EH (cell line): ENCODE data around the gene EIF4E2.
"Not testable (repeated sequence)": the region's sequence is repeated elsewhere in the genome, so short reads cannot be mapped to it uniquely, and the experiment has no call there.

Source experiments
- DNase-seq: peaks from one replicate; pipeline ENCODE4 v3.0.0-alpha.2; 2015; ENCODE audit warnings: low read depth

EIF4E2 gene

DNA sequence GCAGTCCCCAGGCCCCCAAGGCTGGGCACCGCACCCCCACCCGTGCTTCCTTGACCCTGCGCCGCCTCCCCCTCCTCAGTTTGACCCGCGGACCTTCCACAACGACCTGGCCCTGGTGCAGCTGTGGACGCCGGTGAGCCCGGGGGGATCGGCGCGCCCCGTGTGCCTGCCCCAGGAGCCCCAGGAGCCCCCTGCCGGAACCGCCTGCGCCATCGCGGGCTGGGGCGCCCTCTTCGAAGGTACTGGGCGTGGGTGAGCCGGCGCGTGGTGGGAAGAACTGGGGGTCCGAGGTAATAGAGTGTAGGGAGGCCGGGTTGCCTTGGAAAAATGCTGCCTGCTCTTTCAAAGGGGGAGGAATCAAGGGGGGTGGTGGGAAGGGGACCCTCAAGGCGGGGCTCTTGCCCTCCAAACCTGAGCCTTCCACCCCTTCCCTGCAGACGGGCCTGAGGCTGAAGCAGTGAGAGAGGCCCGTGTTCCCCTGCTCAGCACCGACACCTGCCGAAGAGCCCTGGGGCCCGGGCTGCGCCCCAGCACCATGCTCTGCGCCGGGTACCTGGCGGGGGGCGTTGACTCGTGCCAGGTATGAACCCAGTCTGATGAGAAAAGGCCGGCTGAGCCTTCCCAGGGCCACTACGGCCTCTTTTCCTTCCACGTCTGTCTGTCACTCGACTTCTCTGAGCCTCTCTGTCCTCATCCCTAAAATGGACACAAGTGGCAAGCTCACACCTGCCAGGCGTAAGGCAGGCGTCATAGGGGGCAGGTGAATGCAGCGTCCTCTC lies 27.7 kb upstream of the EIF4E2 start:
- DNase-seq = no peak

DNA sequence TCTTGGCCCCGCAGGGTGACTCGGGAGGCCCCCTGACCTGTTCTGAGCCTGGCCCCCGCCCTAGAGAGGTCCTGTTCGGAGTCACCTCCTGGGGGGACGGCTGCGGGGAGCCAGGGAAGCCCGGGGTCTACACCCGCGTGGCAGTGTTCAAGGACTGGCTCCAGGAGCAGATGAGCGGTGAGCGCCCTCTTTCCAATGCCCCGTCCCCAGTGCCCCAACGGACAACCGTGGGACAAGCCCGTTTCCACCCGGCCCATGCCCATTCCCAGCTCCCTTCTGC lies 27.1 kb upstream of the EIF4E2 start:
- DNase-seq = no peak

DNA sequence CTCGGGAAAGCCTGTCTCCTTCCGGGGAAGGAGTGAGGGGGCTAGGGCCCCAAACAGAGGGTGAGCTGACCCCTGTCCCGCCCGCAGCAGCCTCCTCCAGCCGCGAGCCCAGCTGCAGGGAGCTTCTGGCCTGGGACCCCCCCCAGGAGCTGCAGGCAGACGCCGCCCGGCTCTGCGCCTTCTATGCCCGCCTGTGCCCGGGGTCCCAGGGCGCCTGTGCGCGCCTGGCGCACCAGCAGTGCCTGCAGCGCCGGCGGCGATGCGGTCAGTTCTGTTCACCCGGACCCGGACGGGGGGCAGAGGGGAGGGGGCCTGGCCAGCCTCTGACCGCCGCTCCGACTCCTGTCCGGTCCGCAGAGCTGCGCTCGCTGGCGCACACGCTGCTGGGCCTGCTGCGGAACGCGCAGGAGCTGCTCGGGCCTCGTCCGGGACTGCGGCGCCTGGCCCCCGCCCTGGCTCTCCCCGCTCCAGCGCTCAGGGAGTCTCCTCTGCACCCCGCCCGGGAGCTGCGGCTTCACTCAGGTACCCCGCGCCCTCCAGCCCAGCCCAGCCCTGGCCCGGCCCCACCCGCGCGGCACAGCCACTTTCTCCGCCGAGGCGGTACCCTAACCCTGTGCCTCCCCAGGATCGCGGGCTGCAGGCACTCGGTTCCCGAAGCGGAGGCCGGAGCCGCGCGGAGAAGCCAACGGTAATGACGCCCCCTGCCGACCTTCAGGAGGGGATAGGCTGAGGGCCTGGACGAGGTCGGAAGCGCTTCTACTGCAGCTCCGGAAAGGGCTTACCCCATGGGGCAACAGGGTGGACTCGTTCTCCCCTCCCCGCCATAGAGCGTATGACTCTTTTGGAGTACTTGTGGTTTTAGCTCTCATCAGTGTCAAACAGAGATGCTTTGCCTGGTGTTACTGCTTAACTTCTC lies 26.5 kb upstream of the EIF4E2 start:
- DNase-seq = peak; percentile 26

DNA sequence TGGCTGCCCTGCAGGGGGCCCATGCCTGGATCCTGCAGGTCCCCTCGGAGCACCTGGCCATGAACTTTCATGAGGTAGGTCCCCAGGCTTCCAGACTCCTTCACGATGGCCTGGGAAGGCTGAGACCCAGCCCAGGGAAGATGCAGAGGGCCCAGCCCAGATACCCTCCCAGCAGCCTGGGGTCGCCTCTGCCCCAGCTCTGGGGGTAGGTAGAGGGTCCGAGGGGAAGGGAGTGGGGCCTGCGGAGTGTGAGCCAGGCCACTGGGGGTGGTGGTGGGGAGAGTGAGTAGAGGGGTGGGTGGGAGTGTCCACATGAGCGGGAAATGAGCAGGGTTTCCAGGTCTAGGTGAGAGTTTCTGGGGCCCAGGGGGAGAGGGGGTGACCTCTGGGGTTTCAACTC lies 25.7 kb upstream of the EIF4E2 start:
- DNase-seq = no peak

DNA sequence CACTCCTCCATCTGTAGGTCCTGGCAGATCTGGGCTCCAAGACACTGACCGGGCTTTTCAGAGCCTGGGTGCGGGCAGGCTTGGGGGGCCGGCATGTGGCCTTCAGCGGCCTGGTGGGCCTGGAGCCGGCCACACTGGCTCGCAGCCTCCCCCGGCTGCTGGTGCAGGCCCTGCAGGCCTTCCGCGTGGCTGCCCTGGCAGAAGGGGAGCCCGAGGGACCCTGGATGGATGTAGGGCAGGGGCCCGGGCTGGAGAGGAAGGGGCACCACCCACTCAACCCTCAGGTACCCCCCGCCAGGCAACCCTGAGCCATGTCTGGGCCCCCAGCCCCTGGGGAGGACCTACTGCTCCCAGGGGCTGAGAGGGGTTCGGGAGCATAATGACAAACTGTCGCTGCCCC lies 25.3 kb upstream of the EIF4E2 start:
- no peak for DNase-seq

DNA sequence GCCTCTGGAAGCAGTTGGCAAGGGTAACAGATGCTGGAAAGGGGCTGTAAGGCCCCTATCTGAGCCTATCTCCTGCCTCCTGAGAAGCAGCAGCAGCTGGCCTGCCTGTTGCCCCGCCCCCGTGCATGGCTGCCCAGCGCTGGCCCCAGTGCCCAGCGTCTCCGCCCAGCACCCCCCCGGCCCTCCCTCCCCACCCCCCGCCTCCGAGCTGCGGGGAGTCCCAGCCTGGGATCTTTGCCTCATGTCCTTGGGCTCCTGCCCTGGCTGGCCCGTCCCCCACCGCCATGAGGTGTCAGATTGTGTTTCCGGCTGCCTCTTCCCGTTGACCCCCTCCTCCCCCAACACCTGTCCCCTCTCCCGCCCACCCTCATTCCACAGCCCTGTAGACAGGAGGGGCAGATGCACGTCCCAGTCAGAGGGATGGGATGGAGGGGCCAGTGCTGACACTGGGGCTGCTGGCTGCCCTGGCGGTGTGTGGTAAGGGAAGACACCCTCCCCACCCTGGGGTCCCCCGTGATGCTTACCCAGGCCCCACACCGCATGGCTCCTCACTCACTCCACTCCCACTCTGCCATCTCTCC lies 24.6 kb upstream of the EIF4E2 start, which contains the start of gene CHRND:
Gene CHRND (plus strand): TSS at position 370 of the 581 bp plus-strand sequence. CDS start 56 bp downstream, at position 426.
- peak; percentile 10 for DNase-seq

DNA sequence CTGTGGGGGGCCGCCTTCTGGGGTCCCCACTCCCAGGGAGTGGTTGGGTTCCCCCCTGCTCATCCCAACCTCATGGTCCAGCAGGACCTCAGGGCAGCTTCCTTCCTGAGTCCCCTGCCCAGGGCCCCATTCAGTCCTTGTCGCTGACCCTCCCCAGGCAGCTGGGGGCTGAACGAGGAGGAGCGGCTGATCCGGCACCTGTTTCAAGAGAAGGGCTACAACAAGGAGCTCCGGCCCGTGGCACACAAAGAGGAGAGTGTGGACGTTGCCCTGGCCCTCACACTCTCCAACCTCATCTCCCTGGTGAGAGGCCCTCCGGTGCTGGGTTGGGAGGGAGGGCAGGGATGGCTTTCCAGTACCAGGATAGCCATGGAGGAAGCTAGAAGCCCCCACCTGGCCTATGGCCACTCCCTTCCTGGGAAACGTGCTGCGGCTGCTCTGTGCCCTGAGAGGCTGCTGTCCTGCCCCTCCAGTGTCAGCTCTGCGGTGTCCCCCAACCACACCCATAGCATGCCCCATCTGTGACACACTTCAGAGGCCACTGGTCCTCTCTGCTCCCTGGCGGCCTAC lies 24.0 kb upstream of the EIF4E2 start:
- DNase-seq = no peak

DNA sequence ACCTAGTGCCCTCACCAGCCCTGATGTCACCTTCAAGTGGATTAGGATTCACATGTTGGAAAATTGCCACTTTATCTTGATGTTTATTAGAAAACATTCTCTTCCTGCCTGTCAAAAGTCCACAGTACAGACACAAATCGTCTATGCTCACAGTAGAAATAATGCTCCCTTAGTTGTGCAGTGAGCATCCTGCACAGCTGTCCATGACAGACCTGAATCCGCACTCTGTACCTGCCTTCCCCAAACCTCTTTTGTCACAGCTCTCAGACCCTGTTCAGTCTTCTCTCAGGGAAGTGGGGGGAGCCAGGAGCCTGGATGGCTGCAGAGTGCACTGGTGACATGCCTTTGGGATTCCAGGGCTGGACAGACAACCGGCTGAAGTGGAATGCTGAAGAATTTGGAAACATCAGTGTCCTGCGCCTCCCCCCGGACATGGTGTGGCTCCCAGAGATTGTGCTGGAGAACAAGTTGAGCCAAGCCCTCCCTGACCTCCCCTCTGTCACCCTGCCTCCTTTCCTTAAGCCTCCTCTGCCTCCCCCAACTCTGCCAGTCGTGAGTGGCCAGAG lies 22.5 kb upstream of the EIF4E2 start:
- DNase-seq = no peak

DNA sequence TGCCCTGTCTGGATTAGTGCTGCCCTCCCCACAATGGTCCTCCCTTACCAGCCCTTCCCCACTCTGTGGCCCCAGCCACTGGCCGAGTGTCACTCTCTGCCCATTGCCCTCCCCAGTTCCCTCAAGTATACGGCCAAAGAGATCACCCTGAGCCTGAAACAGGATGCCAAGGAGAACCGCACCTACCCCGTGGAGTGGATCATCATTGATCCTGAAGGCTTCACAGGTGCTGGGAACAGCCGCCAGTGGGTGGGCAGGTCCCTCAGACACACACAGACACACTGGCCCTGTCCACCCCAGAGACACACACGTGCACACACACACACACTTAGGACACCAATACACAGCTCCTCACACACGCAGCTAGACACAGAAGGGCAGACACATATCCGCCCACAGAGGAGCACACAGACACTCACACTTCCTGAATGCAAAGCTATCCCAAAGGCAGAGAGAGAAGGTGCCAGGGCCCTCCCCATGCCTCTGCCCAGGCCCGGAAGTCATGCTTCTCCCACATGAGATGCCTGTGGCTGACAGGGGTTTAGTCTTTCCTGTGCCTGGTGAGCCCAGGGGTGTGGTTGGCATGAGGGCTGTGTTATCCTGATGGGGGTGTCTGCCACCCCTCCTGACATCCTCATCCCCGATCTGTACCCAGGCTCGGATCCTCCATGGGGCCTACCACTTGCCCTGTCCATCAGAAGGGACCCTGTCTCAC lies 21.6 kb upstream of the EIF4E2 start:
- peak; percentile 19 for DNase-seq

DNA sequence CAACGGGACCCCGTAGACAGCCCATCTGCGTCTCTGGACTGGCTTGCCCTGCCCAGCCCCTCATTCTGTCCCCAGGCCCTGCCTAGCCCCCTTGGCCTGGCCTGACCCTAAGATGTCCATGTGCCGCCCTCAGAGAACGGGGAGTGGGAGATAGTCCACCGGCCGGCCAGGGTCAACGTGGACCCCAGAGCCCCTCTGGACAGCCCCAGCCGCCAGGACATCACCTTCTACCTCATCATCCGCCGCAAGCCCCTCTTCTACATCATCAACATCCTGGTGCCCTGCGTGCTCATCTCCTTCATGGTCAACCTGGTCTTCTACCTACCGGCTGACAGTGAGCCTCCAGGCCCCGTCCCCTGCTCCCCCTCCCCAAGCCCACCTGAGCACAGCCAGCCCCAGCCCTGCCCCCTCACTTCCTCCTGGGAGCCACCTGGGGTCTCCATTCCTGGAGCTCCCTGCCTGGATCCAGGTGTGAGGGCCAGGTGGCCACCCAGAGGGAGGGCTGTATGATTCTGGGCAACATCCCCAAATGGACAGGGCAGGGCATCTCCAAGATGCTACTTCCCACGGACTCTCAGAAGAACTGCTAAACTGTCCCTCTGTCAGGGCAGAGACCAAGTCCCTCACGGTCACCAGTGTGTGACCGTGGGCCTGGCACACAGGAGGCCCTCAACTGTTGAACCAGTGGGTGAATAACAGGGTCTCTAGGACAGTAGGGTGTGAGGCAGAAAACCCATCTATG lies 20.5 kb upstream of the EIF4E2 start:
- no peak for DNase-seq

DNA sequence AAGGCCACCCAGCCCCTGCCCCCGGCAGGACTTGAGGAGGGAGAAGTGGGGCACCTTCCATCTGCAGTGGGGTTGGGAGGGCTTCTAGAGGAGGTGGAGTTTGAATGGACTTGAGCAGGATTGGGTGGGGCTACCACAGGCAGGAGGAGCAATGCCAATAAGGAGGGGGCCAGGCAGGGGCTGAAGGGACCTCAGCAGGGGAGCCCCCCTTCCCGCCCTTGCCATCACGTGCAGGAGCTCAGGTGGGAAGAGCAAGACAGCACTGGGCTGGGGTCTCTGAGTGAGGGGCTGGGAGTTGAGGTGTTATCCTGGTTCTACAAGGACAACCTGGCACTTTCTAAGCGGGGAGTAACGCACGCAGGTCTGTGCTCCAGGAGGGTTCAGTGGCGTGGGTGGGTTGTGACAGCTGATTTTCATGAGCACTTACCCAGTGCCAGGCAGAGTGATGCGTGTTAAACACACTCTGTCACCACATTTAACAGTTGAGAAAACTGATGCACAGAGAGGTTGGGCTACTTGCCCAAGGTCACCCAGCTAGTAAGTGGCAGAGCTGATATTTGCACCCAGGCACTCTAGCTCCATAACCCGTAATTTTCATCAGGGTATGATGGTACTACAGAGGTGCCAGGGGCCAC lies 19.7 kb upstream of the EIF4E2 start:
- no peak for DNase-seq

DNA sequence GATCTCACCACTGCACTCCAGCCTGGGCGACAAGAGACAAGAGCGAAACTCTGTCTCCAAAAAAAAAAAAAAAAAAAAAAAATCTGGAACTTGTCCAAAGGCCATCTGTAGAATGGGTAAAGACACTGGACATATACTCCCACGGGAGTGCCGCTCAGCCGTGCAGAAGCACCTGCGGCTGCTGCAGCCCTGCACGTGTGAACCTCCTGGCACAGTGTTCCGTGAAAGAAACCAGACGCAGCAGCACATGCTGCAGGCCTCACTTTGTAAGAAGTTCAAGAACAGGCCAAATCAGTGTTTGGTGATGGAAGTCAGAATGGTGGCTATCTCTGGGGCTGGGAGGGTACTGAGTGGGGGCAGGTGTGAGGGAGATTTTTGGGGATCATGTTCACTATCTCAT lies 18.1 kb upstream of the EIF4E2 start:
- no peak for DNase-seq

DNA sequence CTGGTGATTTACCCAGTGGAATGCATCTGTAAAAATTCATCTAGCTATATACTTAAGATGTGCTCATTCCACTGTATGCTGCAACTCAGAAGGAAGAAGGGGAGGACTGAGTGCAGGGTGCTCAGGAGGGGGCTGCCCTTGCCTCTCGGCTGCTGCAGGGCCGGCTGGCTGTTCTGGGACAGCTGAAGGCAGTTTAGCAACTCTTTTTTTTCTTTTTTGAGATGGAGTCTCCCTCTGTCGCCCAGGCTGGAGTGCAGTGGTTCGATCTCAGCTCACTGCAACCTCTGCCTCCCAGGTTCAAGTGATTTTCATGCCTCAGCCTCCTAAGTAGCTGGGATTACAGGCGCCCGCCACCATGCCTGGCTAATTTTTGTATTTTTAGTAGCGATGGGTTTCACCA lies 17.7 kb upstream of the EIF4E2 start:
- DNase-seq = not testable (repeated sequence)

DNA sequence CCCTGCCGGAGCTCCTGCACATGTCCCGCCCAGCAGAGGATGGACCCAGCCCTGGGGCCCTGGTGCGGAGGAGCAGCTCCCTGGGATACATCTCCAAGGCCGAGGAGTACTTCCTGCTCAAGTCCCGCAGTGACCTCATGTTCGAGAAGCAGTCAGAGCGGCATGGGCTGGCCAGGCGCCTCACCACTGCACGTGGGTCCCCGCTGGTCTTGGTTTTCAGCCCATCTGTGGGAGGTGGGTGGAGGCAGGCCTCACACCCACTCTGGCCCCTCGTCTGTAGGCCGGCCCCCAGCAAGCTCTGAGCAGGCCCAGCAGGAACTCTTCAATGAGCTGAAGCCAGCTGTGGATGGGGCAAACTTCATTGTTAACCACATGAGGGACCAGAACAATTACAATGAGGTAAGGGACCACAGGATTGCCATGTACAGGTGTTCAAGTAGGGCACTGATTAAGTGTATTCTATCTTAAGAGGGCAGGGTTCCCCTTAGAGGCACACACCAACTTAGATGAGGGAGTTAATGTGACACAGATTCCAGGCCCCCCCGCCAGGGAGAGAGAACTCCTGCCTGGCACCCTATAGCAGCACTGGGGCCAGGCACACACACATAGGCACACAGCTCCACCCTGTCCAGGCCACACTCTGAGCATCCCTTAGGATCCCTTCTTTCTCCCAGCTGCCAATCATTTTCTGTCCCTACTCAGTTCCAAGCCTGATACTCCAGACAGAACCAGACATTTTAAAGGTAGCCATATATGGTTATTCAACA lies 16.4 kb upstream of the EIF4E2 start:
- no peak for DNase-seq

DNA sequence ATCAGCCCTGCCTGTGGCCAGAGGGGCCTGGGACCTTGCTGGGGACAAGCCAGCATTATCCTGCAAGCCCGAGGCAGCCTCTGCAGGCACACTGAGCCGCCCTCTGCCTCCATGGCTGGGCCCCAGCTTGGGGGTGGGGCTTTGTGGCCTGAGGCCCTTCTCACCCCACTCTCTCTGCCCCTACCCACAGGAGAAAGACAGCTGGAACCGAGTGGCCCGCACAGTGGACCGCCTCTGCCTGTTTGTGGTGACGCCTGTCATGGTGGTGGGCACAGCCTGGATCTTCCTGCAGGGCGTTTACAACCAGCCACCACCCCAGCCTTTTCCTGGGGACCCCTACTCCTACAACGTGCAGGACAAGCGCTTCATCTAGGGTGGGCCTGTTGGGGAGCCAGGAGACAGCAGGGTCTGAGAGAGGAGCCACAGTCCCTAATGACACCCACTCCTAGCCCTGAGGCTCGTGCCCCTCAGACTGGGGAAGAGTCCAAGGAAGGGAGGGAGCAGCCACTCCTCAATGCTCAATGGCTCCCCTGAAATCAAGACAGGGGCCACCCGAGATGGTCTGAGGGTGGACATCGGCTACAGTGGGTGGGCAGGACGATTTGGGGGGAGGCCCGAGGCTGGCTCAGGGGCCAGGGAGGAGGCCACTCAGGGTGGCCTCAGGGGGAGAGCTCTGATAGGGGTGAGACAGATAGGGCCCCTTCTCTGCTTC lies 15.4 kb upstream of the EIF4E2 start:
- no peak for DNase-seq

DNA sequence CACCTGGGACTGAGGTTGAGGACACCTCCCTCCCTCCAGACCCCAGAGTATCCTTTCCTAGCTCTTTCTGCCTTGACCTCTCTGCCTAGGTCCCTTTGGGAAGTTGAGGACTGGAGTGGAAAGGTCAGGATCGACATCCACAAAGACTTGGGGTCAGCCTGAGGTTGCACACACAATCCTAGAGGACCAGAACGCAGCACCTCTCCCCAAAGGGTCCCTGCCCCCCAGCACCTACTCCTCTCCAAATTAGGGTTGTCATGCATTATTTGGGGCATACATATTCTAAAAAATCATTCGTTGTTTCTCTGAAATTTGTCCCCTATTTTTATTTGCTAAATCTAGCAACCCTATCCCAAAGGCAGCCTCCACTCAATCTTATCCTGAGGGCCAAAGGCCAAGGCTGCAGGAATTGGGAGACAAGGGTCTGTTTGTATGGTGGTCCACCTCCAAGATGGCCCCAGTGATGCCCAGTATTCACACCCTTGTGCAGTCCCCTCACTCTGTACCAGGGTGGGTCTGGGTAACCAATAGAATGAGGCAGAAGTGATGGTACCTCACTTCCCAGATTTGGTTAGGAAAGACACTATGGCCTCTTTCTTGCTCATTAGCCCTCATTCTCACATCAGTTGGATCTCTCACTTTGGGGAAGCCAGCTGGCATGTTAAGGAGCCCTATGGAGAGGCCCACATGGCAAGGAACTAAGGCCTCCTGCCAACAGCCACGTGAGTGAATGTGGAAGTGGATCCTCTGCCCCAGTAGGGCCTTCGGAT lies 14.5 kb upstream of the EIF4E2 start:
- DNase-seq = no peak

DNA sequence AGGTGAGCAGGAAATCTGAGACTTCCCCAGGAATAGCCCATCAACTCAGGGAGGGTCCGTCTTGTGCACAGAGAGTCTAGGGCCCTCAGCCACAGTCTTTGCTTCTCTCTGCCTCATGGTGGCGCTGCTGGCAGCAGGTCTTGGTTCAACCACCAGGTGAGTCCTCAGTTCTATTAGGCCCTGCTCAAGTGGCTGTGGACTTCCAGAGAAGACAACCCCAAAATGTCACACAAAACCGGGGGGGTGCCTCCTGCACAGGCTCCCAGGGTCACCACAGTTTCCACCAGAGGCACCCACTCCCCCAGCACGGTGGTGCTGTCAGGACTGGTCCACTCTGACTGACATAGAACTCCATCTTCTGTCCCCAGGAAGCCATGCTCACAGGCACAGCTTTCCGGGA lies 13.4 kb upstream of the EIF4E2 start:
- no peak for DNase-seq

DNA sequence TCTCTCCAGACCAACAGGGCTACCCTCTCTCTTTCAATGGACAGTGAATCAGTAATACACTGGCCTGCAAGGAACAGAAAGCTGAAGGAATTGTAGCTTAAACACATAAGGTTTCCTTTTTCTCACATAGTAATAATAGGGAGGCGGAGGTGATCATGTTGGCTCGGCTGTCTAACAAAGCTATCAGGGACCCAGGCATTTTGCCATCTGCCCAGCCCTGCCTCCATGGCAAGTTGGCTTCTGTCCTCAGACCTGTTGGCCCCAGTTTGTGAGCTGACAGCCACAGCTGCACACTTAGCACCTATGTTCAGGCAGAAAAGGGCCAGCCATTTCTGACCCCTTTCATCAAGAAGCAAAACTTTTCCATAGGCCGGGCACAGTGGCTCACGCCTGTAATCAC lies 13.0 kb upstream of the EIF4E2 start:
- no peak for DNase-seq
